SHP77 (cell line): Measurements from ENCODE around the gene SPRYD3.
"Not testable (repeated sequence)": the region's sequence is repeated elsewhere in the genome, so short reads cannot be mapped to it uniquely, and the experiment has no call there.

Experiments
- DNase-seq, 2 experiments: peaks; one replicate each; lab custom pipeline; 2025; lab: John Stamatoyannopoulos, UW

The SPRYD3 gene, protein sequence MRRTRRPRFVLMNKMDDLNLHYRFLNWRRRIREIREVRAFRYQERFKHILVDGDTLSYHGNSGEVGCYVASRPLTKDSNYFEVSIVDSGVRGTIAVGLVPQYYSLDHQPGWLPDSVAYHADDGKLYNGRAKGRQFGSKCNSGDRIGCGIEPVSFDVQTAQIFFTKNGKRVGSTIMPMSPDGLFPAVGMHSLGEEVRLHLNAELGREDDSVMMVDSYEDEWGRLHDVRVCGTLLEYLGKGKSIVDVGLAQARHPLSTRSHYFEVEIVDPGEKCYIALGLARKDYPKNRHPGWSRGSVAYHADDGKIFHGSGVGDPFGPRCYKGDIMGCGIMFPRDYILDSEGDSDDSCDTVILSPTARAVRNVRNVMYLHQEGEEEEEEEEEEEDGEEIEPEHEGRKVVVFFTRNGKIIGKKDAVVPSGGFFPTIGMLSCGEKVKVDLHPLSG

DNA sequence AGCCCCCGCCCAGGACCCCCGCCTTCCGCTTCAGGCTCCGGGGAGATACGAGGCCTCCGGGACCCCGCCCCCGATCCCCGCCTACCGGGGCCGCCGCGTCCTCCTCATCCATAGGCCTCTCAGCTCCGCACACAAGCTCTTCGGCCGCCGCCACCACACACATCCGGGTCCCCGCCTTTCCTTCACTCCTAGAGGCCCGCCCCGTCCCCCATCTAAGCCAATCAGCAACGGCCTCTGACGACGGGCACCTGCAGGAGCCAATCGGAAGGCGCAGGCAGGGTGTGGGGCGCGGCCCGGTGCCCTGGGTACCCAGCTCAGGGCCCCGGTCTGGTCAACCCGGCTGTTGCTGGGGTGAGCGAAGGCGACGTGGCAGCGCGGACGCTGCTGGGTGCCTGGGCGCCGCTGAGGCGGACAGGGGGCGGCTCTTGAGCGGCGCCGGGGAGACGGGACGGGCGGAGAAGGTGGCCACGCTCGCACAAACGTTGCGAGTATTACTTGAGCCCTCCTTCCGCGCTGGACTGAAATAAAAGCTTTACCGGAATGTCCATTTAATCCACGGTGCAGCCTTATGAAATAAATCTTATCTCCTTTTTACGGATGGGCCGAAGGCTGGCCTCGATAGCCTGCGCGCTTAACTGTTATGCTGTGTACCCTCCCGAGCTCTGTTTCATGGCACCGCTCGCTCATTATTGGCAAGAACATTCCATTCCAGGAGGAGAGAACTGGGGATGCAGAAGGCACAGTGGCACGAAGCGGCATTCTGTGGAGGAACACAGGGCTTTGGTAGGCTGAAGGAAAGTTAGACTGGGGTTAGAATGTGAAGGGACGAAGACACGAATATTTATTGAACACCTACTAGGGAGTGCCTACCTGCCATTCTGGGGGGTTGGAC, at the start of gene SPRYD3:
SPRYD3 (minus strand) TSS at position 165 of the 892 bp plus-strand sequence; CDS start at position 108, 57 bp downstream.
- DNase-seq = peak; percentile 96 to 97

DNA sequence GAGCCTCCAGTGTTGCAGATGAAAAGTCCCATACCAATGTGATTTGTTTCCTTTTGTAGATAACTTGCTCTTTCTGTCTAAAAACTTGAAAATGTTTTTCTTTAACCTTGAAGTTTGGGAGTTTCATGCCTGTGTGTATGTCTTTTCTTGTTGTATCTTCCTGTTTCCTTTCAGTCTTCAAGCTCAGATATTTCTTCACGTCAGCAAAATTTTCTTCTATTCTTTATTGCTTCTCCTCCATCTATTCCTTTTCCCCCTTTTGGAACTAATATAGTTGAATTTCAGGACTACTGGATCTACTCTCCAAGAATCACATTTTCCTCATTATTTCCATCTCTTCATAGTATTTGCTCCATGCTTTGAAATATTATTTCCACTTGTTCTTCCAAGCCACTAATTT, 48.0 kb upstream of the SPRYD3 start:
- DNase-seq = no peak

DNA sequence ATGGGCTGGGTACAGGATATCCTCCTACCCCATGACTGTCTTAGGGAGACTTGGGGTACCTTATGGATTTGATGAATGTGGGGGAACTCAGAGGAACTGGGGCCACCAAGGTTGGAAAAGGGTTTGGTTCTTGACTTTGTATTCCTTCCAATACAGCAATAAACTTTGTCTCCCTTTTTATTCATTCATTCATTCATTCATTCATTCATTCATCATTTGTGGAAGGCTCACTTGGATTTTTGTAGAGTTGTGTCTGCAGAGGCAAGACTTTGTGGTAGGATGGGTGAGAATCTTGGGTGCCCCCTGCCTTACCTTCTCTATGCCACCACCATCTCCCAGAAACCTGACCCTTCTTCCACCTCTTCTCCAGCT, 45.1 kb upstream of the SPRYD3 start:
- no peak for DNase-seq

DNA sequence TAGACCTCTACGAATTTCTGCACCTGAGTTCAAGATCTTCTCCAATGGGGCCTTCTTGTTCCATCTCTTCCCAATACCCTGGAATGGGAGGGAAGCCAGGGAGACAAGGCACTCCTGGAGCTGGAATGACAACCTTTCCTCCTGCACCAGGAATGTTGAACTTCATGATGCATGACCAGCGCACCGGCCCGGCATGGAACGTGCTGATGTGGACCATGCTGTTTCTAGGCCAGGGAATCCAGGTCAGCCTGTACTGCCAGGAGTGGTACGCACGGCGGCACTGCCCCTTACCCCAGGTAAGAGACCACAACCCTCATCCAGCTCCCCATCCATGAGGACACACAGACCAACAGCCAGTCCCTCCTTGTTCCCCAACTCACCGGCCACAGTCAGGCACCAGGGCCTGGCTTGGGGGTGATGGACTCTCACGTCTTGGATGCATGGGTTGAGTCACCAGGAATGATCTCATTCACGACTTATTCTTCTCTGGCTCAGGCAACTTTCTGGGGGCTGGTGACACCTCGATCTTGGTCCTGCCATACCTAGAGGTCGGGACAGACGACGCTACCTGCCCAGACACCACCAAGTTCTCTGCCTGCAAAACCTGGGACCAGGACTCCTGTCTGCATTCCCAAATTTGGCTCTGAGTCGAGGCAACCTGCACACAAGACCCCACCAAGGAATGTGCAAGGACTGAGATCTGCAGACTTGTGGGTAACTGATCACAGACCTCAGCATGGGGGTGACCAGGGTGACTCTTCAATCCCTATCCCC, 44.6 kb upstream of the SPRYD3 start:
- DNase-seq = no peak

DNA sequence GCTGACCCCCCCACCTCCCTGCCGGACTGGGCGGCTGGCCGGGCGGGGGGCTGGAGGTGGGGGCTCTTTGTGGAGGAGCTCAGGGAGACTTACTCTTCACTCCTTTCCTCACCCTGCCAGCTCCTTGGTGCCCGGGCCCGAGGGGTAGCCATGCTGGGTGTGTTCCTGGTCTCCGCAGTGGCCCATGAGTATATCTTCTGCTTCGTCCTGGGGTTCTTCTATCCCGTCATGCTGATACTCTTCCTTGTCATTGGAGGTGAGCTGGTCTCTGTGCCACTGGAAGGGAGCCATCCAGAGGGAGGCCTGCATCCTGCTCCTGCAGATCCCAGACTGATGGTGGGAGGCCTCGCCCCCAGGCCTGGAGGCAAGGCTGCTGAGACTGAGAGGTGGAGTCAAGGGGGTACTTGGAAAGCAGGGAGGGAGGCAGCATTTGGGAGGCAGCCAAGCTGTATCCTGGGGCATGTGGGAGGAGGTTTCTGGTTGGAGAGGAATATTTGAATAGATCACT, 43.8 kb upstream of the SPRYD3 start:
- DNase-seq = no peak

DNA sequence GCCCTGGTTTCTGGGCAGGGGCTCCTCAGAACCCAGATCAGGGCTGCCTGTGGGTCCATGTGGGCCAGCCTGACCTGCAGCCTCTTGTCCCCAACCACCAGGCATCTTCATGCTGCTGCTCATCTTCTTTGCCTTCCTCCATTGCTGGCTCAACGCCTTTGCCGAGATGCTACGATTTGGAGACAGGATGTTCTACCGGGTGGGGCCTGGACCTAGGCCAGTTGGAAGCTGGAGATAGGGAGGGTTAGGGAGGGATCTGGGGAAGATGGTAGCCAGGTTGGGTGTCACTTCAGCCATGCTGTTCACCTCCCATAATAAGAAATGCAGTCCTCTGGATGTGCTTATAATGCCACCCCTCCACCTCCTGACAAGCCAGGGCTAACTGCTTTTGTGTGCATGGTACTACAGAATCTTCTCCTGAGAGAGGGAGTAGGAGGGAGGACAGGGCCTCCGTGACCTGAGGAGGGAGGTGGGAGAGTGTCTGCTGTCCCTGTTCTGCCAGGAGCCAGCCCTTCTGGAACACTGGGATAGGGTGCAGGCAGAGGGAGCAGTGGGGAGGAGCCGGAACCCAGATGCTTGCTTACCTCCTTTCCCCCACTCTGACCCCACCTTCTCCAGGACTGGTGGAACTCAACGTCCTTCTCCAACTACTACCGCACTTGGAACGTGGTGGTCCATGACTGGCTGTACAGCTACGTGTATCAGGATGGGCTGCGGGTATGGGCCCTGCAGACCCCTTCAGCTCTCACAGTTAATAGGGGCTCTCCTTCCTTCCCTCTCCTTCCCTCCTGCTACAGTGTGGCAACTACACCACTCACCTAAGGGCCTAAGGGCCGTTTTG, 41.7 kb upstream of the SPRYD3 start:
- DNase-seq = no peak

DNA sequence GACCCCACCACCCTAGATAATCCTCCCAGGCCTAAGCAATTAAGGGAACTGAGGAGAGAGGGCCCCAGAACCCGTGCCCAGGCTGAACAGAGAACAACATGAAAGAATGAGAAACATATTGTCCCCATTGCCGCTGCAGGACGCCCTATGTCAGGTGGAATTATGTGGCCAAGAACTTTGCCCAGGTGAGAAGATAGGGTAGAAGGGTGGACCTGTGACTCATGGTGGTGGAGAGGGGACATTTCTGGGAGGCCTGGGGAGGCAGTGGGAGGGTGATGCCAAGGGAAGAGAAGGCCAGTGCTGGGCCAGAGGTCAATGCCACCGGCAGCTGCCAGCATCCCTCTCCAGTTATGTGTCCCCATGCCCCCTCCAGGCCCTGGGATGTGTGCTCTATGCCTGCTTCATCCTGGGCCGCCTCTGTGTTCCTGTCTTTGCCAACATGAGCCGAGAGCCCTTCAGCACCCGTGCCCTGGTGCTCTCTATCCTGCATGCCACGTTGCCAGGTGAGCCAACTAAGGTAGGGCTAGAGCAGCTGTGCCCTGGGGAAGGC, 39.6 kb upstream of the SPRYD3 start:
- DNase-seq = no peak

DNA sequence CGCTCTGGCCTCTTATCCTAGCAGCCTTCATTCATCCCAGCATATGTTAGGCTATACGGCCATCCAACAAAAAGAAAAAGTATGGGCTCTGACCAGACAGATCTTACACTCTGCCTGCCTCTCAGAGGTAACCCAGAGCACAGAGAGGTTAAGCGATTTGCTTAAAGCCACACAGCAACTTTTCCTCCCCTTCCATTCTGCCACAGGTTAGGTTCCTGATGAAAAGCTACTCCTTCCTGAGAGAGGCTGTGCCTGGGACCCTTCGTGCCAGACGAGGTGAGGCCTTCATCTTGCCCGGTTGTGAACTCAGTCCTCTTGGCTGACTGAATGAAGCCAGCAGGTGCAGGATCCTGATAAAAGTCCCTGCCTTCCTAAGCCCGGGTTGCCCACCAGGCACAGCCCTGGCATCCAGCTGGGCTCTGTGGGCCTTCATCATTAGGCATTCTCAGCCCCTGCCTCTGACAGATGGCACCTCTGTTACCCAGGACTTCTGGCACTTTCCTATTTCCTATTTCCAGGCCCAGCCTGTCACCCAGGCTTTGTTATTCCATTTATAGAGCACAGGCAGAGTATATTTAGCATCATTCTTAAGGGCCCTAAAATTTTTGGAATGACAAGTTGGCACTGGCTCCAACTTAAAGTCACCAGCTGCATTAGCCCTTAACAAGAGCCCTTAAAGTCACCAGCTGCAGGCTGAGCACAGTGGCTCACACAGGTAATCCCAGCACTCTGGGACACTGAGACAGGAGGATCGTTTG, 36.9 kb upstream of the SPRYD3 start:
- no peak for DNase-seq

DNA sequence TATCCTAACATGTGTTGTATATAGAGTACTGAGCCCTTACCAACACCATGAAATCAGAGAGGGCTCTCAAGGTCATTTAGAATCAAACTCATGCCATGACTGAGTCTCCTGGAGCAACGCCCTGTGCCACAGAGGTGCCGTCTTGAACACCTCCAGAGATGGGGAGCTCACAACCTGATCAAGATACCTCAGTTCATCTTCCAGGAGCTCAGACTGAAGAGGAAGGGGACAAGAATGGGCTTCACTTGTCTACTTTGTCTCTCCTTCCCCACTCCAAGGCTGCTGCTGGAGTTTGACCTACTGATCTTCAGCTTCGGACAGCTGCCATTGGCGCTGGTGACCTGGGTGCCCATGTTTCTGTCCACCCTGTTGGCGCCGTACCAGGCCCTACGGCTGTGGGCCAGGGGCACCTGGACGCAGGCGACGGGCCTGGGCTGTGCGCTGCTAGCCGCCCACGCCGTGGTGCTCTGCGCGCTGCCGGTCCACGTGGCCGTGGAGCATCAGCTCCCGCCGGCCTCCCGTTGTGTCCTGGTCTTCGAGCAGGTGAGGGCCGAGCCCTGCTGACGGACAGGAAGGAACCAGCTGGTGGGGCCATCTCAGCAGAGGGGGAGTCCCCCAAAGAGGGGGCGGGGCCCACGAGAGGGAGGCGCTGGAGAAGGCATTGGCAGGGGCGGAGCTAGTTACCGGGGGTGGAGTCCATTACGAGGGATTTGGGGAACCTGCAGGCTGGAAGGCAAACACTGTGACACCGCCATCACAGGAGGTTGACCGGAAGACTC, 36.1 kb upstream of the SPRYD3 start:
- no peak for DNase-seq

DNA sequence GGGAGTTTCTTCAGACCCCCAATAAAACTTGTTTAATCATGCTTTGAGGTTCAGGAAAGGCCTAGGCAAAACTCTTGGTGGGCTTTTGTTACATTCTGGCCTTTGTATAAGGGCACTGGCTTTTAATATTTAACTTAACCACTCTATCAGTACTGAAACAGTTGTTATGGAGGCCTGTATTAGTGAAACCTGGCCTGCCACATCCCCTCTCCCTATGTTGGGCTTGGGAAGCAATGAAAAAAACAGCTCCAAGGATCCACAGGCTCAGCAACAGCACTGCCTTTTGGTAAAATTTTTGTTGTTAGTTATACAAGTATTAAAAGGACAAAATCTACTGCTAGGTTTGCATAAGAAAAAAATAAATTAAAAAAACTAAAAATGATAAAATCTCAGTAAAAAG, 34.8 kb upstream of the SPRYD3 start:
- DNase-seq = no peak

DNA sequence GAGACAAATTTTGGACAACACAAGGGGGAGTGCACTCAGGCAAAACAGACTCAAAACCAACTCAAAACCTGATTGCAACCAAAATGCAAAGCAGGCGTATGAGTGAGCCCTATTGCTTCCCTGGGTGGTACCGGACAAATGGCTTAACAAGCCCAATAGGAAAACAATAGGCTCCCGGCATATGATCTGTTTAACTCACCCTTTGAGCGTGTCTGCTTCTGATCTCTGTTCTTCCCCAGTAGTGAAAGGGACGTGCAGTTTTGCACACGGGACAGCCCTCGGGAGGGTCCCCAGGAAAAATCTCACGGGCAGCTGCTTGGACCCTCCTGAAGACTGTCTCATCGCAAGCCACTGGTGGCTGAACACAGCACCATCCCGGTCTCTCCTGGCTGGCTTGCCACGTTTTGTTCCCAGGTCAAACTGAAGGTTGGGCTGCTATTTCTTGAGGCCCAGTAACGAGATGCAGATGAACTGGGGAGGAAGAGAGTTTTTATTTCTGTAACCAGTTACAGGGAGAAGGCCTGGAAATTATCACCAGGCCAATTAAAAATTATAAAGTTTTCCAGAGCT, 34.0 kb upstream of the SPRYD3 start:
- DNase-seq = no peak

DNA sequence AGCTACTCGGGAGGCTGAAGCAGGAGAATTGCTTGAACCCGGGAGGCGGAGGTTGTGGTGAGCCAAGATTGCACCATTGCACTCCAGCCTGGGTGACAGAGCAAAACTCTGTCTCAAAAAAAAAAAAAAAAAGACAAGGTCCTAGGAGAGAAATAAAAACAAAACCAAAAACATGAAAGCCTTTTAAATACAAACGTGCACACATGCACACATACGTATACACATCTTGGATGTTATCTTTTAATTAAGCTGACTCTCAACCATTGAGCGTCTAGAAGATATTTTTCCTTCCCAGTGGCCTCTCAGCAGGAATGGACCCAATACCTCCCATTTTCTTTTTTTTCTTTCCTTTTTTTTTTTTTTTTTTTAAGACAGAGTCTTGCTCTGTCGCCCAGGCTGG, 33.2 kb upstream of the SPRYD3 start:
- DNase-seq = not testable (repeated sequence)

DNA sequence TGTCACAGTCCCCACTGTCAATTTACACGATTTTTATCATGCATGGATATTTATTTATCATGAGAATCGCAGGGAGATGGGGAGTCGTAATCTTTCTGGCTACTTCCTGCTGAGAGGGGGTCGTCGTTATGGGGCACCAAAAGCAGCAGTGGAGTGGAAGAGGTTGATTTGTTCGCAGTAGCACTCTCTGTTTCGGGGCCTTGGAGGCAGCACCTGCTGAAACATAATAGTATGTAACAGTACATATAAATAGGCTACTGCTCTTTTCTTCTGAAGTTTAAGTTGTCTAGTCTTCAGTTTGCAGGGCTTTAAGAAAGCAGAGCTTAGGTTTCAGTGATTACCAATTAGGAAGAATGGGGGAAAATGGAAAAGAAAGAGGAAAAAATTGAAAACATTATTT, 27.9 kb upstream of the SPRYD3 start:
- DNase-seq = no peak

DNA sequence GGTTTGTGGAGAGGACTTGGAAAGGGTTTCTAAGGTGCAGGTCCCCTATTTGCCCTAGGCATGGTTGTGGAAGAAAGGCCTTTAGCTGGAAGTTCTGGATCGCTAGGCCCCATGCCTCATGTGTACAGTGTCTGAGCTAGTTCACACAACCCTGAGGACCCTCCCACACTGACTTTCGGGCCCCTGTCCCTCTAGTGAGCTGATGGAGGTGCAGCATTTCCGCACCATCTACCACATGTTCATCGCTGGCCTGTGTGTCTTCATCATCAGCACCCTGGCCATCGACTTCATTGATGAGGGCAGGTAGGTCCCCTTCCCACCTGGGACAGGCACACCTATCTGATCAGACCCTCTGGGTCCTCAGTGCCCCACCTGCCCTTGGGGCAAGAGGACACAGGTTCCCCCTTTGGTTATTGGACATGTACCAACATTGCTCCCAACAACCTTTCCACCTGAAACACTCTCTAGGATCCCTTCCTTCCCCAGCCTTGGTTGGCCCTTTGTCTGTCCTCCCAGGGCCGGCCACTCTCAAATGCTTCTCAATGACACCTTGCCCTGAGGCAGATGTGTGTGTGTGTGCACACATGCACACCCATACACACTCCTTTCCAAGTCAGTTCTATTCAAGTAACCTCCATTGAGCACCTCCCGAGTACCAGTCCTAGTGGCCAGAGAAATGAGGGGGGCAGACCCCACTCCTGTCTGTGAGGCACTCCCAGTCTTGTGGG, 26.7 kb upstream of the SPRYD3 start:
- DNase-seq = no peak

DNA sequence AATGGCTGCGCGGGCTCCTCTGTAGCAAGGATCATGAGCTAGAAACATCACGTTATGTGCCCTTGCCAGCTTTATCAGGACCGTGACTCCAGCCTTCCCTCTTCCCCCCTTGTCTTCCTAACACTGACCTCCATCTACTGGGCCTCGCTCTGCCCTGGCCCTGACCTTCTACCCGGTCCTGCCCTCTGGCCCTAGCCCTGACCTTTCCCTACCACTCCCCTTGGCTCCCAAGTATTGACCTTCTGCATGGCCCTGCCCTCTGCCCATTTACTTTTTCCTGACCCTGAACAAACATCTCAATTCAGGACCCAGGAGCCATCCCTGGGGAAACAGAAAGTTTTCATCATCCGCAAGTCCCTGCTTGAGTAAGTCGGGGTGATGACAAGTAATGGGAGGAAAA, 26.1 kb upstream of the SPRYD3 start:
- DNase-seq = no peak

DNA sequence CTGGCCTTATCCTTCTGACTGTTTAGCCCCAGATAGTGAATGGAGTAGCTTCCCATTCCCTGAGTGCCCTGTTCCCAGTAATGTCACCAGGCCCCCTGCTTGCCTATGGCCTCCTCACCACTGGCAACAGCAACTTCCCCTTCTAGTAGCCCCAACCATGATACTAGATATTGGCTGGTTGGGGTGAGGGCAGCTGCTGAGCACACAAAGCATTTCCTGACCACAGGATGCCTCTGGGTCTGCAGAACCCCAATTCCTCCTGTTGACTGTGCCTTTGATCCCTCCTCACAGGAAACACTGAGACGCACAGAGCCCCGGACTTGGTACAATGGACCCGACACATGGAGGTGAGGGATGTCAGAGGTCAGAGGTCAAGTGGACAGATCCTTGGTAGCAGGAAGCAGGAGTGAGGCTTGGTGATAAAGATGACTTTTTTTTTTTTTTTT, 24.7 kb upstream of the SPRYD3 start:
- DNase-seq = no peak

DNA sequence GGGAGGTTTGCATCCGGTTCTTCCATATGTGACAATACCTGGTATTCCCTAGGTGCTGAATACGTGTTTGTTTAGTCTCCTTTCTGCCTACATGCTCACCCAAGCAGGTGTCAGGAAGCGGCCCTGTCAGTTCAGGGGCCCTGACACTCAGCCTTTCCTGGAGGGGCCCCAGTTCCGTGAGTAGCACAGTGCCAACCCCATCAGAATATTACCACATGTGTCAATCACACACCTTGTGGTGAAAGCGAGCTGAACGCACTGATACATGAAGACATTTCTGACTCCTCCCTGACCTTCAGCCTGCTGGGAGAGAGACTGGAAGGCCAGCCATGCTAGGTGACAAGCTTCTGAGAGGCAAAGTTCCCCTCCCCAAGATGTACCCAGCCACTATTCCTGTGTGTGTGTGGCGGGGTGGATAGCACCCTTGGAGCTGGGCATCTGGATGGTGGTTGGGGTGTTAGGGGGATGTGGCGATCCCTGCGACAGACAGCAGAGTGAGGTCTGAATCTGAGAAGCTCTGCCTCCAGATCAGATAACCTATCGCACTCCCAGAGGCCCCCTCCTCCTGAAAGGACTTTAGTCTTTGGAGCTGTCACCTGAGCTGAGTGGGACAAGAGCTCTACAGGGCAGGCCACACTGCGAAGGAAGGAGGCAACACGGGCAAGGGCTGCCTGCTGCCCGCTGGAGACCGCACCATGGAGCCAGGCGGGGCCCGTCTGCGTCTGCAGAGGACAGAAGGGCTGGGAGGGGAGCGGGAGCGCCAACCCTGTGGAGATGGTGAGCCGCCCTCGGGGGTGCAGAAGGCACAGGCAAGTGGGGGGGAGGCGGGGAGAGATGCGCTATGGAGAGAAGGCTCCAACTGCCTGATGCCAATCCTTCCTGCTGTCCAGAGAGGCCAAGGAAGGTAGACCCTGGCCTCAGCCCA, 24.0 kb upstream of the SPRYD3 start, which contains the start of gene SOAT2:
SOAT2 (plus strand) TSS at position 604 of the 925 bp plus-strand sequence; CDS start at position 696, 92 bp downstream.
- no peak for DNase-seq
